Stimulated activated memory B cell treated with anti-CD40 and anti-IgM and Interleukin-4, amounts not matched to agents 10 μg/mL and 1 μg/mL and 100 μg/mL, for 72 hours (primary cell): ENCODE measurements around the gene SYNE2.

Experiments
- ATAC-seq: fragments of 150-1000 bp; cut with Tn5 transposase; 2 replicates; pipeline ENCODE4 v1.10.0; 2021
- H3K27ac Mint-ChIP-seq: one replicate; pipeline ENCODE4 v1.8.0; 2022; ENCODE audit warnings: mild to moderate bottlenecking, mixed read lengths
- H3K27me3 Mint-ChIP-seq: one replicate; pipeline ENCODE4 v1.8.0; 2022; ENCODE audit warnings: mixed read lengths
- H3K36me3 Mint-ChIP-seq: one replicate; pipeline ENCODE4 v1.8.0; 2022; ENCODE audit warnings: mixed read lengths
- H3K4me1 Mint-ChIP-seq: one replicate; pipeline ENCODE4 v1.8.0; 2022; ENCODE audit warnings: mixed read lengths
- H3K4me3 Mint-ChIP-seq: one replicate; pipeline ENCODE4 v1.8.0; 2022; ENCODE audit warnings: mild to moderate bottlenecking, moderate library complexity, mixed read lengths
- H3K9me3 Mint-ChIP-seq: one replicate; pipeline ENCODE4 v1.8.0; 2022; ENCODE audit warnings: mixed read lengths

The SYNE2 gene

GRCh38 chr14:63911404-63911803, 58.6 kb downstream of the SYNE2 start:
- Mint-ChIP-seq H3K27ac (no peak overlapping the region), H3K4me1 (no peaks in the 10 kb centered on the region), H3K36me3 (peaks cover 6% of the 10 kb centered on the region), H3K4me3 (no peak overlapping the region), H3K27me3 (no peaks in the 10 kb centered on the region), H3K9me3 (no peaks in the 10 kb centered on the region)
- no peak for ATAC-seq

GRCh38 chr14:63912286-63912685, 59.5 kb downstream of the SYNE2 start:
- Mint-ChIP-seq H3K27ac (no peak overlapping the region), H3K4me1 (no peaks in the 10 kb centered on the region), H3K4me3 (no peak overlapping the region), H3K36me3 (peaks cover 6% of the 10 kb centered on the region), H3K27me3 (no peaks in the 10 kb centered on the region), H3K9me3 (no peaks in the 10 kb centered on the region)
- no peak for ATAC-seq

- H3K27ac Mint-ChIP-seq: no peak overlapping the region
- no peaks in the 10 kb centered on the region for H3K9me3 Mint-ChIP-seq
- no peak for ATAC-seq
- no peak overlapping the region for H3K4me3 Mint-ChIP-seq
- H3K4me1 Mint-ChIP-seq: no peaks in the 10 kb centered on the region
- H3K36me3 Mint-ChIP-seq: peaks cover 6% of the 10 kb centered on the region
- H3K27me3 Mint-ChIP-seq: no peaks in the 10 kb centered on the region
Observed at GRCh38 chr14:63918411-63918810, 65.6 kb downstream of the SYNE2 start.

DNA sequence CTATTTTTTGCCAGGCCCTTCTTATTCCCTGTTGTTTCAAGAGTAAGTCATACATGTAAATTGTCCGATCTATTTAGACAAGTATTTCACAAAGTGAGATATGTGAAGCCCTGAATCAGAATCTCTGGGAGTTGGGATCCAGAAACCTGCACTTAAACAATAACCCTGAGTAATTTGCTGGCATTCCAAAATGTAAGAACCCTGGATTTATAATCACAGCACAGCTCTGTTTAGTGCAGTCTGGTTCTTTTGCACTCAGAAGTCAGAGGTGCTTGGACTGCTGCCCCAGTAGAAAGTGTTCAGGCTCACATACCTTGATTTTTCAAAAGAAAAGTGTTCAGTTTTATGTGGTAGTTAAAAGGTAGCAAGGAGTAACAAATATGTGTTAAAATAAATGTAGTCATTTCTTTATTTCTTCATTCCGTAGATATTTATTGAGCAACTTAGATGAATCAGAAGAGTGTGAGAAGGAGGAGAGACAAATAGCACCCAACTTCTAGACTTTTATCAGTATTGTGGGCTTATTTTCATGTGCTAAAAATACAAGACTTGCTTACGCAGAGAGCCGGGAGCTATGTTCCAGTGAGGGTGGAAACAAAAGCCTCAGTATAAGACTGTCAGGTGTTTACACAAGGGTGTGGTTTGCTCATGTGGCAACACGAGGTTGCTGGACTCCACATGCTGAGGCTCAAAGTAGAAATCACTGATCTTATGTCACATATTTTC, 70.1 kb downstream of the SYNE2 start:
- no peaks in the 10 kb centered on the region for H3K9me3 Mint-ChIP-seq
- no peak for ATAC-seq
- H3K27ac Mint-ChIP-seq: no peak overlapping the region

GRCh38 chr14:63923422-63923752, 70.6 kb downstream of the SYNE2 start:
- Mint-ChIP-seq H3K9me3 (no peaks in the 10 kb centered on the region), H3K36me3 (peaks cover 7% of the 10 kb centered on the region), H3K4me1 (no peaks in the 10 kb centered on the region), H3K4me3 (no peak overlapping the region), H3K27ac (no peak overlapping the region), H3K27me3 (no peaks in the 10 kb centered on the region)
- no peak for ATAC-seq

More for the DNA sequence above, 70.1 kb downstream of the SYNE2 start:
- Mint-ChIP-seq H3K4me1 (no peaks in the 10 kb centered on the region), H3K36me3 (peaks cover 7% of the 10 kb centered on the region), H3K4me3 (no peak overlapping the region), H3K27me3 (no peaks in the 10 kb centered on the region)

DNA sequence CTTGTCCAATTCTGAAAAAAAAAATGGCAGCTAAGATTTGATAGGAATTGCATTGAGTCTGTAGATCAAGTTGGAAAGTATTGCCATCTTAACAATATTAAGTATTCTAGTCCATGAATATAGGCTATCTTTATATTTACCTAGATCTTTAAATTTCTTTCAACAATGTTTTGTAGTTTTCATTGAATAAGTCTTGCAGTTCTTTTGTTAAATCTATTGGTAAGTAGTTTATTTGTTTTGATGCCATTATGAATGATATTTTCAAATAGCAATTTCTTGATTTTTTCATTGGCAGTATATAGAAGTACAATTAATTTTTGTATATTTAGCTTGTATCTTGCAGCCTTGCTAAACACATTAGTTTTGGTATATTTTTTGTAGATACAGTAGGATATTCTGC, 71.6 kb downstream of the SYNE2 start:
- no peaks in the 10 kb centered on the region for H3K27me3 Mint-ChIP-seq
- ATAC-seq: no peak
- no peak overlapping the region for H3K27ac Mint-ChIP-seq
- no peaks in the 10 kb centered on the region for H3K4me1 Mint-ChIP-seq
- no peaks in the 10 kb centered on the region for H3K9me3 Mint-ChIP-seq
- peaks cover 7% of the 10 kb centered on the region for H3K36me3 Mint-ChIP-seq
- no peak overlapping the region for H3K4me3 Mint-ChIP-seq

GRCh38 chr14:63926641-63927040, 73.8 kb downstream of the SYNE2 start:
- no peaks in the 10 kb centered on the region for H3K27me3 Mint-ChIP-seq
- H3K9me3 Mint-ChIP-seq: no peaks in the 10 kb centered on the region
- H3K4me3 Mint-ChIP-seq: no peak overlapping the region
- no peaks in the 10 kb centered on the region for H3K4me1 Mint-ChIP-seq
- H3K27ac Mint-ChIP-seq: no peak overlapping the region
- ATAC-seq: no peak
- H3K36me3 Mint-ChIP-seq: peaks cover 7% of the 10 kb centered on the region

DNA sequence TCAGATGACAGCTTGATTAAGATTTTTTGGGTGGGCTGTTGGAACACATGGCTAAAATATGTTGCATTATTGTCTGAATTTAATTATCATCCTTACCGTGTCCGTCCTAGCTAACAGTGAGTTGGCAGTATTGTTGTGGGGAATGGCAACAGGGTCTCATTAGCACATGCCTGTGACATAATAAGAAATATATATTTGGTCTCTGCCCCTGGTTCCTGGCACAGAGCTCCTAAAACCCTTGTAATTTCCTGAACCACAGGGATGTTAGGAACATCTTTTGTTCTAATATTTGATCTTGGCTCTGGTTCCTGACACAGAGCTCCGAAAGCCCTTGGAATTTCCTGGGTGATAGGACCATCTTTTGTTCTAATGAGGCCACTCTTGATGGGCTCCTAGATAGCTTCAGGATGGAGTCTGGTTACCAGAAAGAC, 76.0 kb downstream of the SYNE2 start:
- Mint-ChIP-seq H3K27me3 (no peaks in the 10 kb centered on the region), H3K4me1 (peaks cover 7% of the 10 kb centered on the region), H3K4me3 (no peak overlapping the region), H3K36me3 (peaks cover 7% of the 10 kb centered on the region), H3K27ac (no peak overlapping the region), H3K9me3 (no peaks in the 10 kb centered on the region)
- no peak for ATAC-seq

GRCh38 chr14:63933110-63933509, 80.3 kb downstream of the SYNE2 start:
- Mint-ChIP-seq H3K4me3 (no peak overlapping the region), H3K36me3 (no peaks in the 10 kb centered on the region), H3K27ac (no peak overlapping the region), H3K4me1 (peaks cover 7% of the 10 kb centered on the region), H3K9me3 (no peaks in the 10 kb centered on the region), H3K27me3 (no peaks in the 10 kb centered on the region)
- no peak for ATAC-seq

- Mint-ChIP-seq H3K4me3 (no peak overlapping the region), H3K9me3 (no peaks in the 10 kb centered on the region), H3K27me3 (no peaks in the 10 kb centered on the region), H3K4me1 (peaks cover 7% of the 10 kb centered on the region), H3K36me3 (no peaks in the 10 kb centered on the region), H3K27ac (no peak overlapping the region)
- ATAC-seq: no peak
Observed at GRCh38 chr14:63933711-63934110, 80.9 kb downstream of the SYNE2 start.

DNA sequence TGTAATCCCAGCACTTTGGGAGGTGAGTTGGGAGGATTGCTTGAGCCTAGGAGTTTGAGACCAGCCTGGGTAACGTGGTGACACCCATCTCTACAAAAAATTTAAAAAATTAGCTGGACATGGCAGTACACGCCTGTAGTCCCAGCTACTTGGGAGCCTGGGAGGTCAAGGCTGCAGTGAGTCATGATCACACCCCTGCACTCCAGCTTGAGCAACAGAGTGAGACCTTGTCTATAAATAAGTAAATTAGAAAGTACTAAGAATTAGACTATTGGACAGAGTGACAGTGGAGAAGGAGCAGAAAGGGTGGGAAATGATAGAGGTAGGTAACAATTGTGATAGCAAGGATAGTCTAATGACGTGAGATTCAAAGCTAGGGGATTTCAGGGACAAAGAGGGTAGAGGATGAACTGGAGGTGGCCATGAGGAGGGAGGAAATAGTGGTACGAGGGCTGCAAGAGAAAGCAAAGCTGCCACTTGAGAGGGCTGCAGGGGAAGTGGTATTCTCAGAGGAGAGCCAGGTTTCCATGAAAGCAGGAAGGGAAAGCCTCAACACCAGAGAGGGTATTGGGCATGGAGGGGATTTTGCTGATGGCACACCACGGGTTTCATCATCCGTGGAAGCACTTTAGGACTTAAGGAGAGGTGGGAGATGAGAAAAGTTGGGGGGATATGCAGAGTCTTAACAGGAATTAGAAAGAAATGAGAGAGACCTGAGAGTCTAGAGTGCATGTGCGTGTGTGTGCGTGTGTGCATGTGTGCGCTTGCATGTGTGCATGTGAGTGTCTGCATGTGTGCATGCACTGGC, 85.6 kb downstream of the SYNE2 start:
- Mint-ChIP-seq H3K36me3 (no peaks in the 10 kb centered on the region), H3K27ac (no peak overlapping the region)

DNA sequence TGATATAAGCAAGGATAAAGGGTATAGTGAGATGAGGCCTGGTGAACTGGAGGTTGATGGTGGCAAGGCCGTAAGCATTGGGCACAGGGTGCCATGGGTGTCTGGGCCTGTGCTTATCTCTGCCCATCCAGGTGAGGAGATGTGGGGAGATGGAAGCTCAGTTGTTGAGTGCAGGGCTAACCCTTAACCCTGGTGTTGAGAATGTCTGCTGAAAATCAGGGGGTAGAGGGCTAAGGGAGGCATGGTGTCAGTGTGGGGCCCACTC, 86.1 kb downstream of the SYNE2 start:
- Mint-ChIP-seq H3K4me1 (no peaks in the 10 kb centered on the region), H3K27me3 (no peaks in the 10 kb centered on the region), H3K9me3 (no peaks in the 10 kb centered on the region), H3K36me3 (no peaks in the 10 kb centered on the region), H3K4me3 (no peak overlapping the region), H3K27ac (no peak overlapping the region)
- ATAC-seq: no peak

More for the DNA sequence above, 85.6 kb downstream of the SYNE2 start:
- Mint-ChIP-seq H3K4me3 (no peak overlapping the region), H3K27me3 (no peaks in the 10 kb centered on the region), H3K4me1 (no peaks in the 10 kb centered on the region), H3K9me3 (no peaks in the 10 kb centered on the region)
- ATAC-seq: peak; percentile 69

- Mint-ChIP-seq H3K9me3 (no peaks in the 10 kb centered on the region), H3K27ac (no peak overlapping the region), H3K36me3 (no peaks in the 10 kb centered on the region), H3K4me1 (no peaks in the 10 kb centered on the region), H3K4me3 (no peak overlapping the region), H3K27me3 (no peaks in the 10 kb centered on the region)
- no peak for ATAC-seq
Observed at GRCh38 chr14:63940387-63940786, 87.6 kb downstream of the SYNE2 start.

- Mint-ChIP-seq H3K27me3 (no peaks in the 10 kb centered on the region), H3K27ac (no peak overlapping the region), H3K4me1 (no peaks in the 10 kb centered on the region), H3K36me3 (no peaks in the 10 kb centered on the region), H3K9me3 (no peaks in the 10 kb centered on the region), H3K4me3 (no peak overlapping the region)
- ATAC-seq: no peak
Observed at GRCh38 chr14:63941023-63941422, 88.2 kb downstream of the SYNE2 start.

- no peak overlapping the region for H3K4me3 Mint-ChIP-seq
- peaks cover 11% of the 10 kb centered on the region for H3K36me3 Mint-ChIP-seq
- no peaks in the 10 kb centered on the region for H3K4me1 Mint-ChIP-seq
- H3K27me3 Mint-ChIP-seq: no peaks in the 10 kb centered on the region
- H3K27ac Mint-ChIP-seq: no peak overlapping the region
- no peaks in the 10 kb centered on the region for H3K9me3 Mint-ChIP-seq
- no peak for ATAC-seq
Observed at GRCh38 chr14:63949696-63950095, 96.9 kb downstream of the SYNE2 start.

DNA sequence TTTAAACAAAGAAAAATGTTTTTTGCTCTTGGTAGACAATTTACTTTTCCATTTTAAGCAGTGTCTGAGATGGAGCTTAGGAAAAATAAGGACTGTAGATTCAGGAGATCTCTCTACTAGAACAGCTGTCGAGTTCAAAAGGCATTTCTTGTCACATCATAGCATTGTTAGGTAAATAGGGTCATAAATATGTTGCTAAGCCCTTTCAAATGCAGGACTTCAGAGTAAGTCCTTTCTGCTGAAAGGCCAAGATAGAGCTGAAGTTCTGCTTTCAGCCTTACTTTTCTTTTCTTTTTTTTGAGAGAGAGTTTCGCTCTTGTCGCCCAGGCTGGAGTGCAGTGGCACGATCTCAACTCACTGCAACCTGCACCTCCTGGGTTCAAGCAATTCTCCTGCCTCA, 98.2 kb downstream of the SYNE2 start:
- no peak overlapping the region for H3K4me3 Mint-ChIP-seq
- no peaks in the 10 kb centered on the region for H3K4me1 Mint-ChIP-seq
- no peaks in the 10 kb centered on the region for H3K27me3 Mint-ChIP-seq
- no peak overlapping the region for H3K27ac Mint-ChIP-seq
- no peak for ATAC-seq
- H3K9me3 Mint-ChIP-seq: no peaks in the 10 kb centered on the region
- peaks cover 11% of the 10 kb centered on the region for H3K36me3 Mint-ChIP-seq
